Measurements from ENCODE around the gene JAG1.
A peak's percentile ranks its signal among the peaks of the same experiment; 100 is the strongest.

Gene JAG1

GRCh38 chr20:10665791-10666190 is 8.0 kb downstream of the JAG1 start:
- H3K4me3 ChIP-seq (ENCODE audit: low read depth, low read length): no peak overlapping the region
- no peaks in the 10 kb centered on the region for H3K9me3 ChIP-seq (ENCODE audit: control insufficient read depth, low read length)
- TF ChIP-seq CTCF (IDR thresholded peaks at IDR 0.05): no peak
- no peaks in the 10 kb centered on the region for H3K27me3 ChIP-seq (ENCODE audit: control insufficient read depth, insufficient read depth, low read length)
- peaks cover 14% of the 10 kb centered on the region for H3K79me2 ChIP-seq
- no peak overlapping the region for H3K9ac ChIP-seq
- H3K36me3 ChIP-seq (ENCODE audit: control insufficient read depth, insufficient read depth, low read length): no peaks in the 10 kb centered on the region
- H2AFZ ChIP-seq: no peak overlapping the region
- peak overlapping the region; percentile 37 for H3K27ac ChIP-seq
- H3K4me1 ChIP-seq: peaks cover 46% of the 10 kb centered on the region
- H3K4me2 ChIP-seq (ENCODE audit: low read length): peak overlapping the region; percentile 20

- Histone ChIP-seq H3K27ac (peak overlapping the region; percentile 48), H2AFZ (no peak overlapping the region), H3K36me3 (ENCODE audit: control insufficient read depth, insufficient read depth, low read length) (no peaks in the 10 kb centered on the region), H3K79me2 (peaks cover 14% of the 10 kb centered on the region), H3K4me1 (peaks cover 50% of the 10 kb centered on the region), H3K4me3 (ENCODE audit: low read depth, low read length) (no peak overlapping the region), H3K9ac (no peak overlapping the region), H3K9me3 (ENCODE audit: control insufficient read depth, low read length) (no peaks in the 10 kb centered on the region), H3K4me2 (ENCODE audit: low read length) (peak overlapping the region; percentile 20), H3K27me3 (ENCODE audit: control insufficient read depth, insufficient read depth, low read length) (no peaks in the 10 kb centered on the region)
- no peak for TF ChIP-seq CTCF (IDR thresholded peaks at IDR 0.05)
Measured at GRCh38 chr20:10665027-10665561, 8.7 kb downstream of the JAG1 start.

GRCh38 chr20:10663756-10664155 is 10.0 kb downstream of the JAG1 start:
- TF ChIP-seq CTCF (IDR thresholded peaks at IDR 0.05): no peak
- Histone ChIP-seq H3K4me2 (ENCODE audit: low read length) (no peak overlapping the region), H3K36me3 (ENCODE audit: control insufficient read depth, insufficient read depth, low read length) (no peaks in the 10 kb centered on the region), H3K9me3 (ENCODE audit: control insufficient read depth, low read length) (no peaks in the 10 kb centered on the region), H3K27me3 (ENCODE audit: control insufficient read depth, insufficient read depth, low read length) (no peaks in the 10 kb centered on the region), H3K4me1 (peaks cover 49% of the 10 kb centered on the region), H3K4me3 (ENCODE audit: low read depth, low read length) (no peak overlapping the region), H3K27ac (no peak overlapping the region), H3K9ac (no peak overlapping the region), H2AFZ (no peak overlapping the region), H3K79me2 (peaks cover 14% of the 10 kb centered on the region)

GRCh38 chr20:10662661-10663458 is 10.9 kb downstream of the JAG1 start:
- peaks cover 12% of the 10 kb centered on the region for H3K79me2 ChIP-seq
- no peak for TF ChIP-seq CTCF (IDR thresholded peaks at IDR 0.05)
- H3K27ac ChIP-seq: no peak overlapping the region
- H3K9ac ChIP-seq: no peak overlapping the region
- H3K36me3 ChIP-seq (ENCODE audit: control insufficient read depth, insufficient read depth, low read length): no peaks in the 10 kb centered on the region
- H3K9me3 ChIP-seq (ENCODE audit: control insufficient read depth, low read length): no peaks in the 10 kb centered on the region
- peaks cover 49% of the 10 kb centered on the region for H3K4me1 ChIP-seq
- H3K27me3 ChIP-seq (ENCODE audit: control insufficient read depth, insufficient read depth, low read length): no peaks in the 10 kb centered on the region
- H3K4me3 ChIP-seq (ENCODE audit: low read depth, low read length): no peak overlapping the region
- no peak overlapping the region for H3K4me2 ChIP-seq (ENCODE audit: low read length)
- H2AFZ ChIP-seq: no peak overlapping the region
